ENCODE data around the gene GRIK4.

The GRIK4 gene

GRCh38 chr11:120681434-120682331 is 170.1 kb downstream of the GRIK4 start:
- DNase-seq, result no peak

GRCh38 chr11:120682332-120682649 is 170.7 kb downstream of the GRIK4 start:
- no peak for DNase-seq

GRCh38 chr11:120682866-120683265 is 171.3 kb downstream of the GRIK4 start:
- DNase-seq, result no peak

- DNase-seq, result no peak
Measured at GRCh38 chr11:120686516-120686915, 175.0 kb downstream of the GRIK4 start.

GRCh38 chr11:120688163-120688562 is 176.6 kb downstream of the GRIK4 start:
- no peak for DNase-seq

- DNase-seq, result no peak
Measured at GRCh38 chr11:120689596-120690275, 178.2 kb downstream of the GRIK4 start.

- no peak for DNase-seq
Measured at GRCh38 chr11:120690406-120690805, 178.9 kb downstream of the GRIK4 start.

- DNase-seq, result no peak
Measured at GRCh38 chr11:120694726-120695125, 183.2 kb downstream of the GRIK4 start.

GRCh38 chr11:120695426-120695825 is 183.9 kb downstream of the GRIK4 start:
- no peak for DNase-seq

GRCh38 chr11:120695939-120696338 is 184.4 kb downstream of the GRIK4 start:
- DNase-seq, result no peak

- no peak for DNase-seq
Measured at GRCh38 chr11:120696597-120697218, 185.2 kb downstream of the GRIK4 start.

GRCh38 chr11:120698918-120699317 is 187.4 kb downstream of the GRIK4 start:
- DNase-seq, result no peak

GRCh38 chr11:120702656-120703055 is 191.1 kb downstream of the GRIK4 start:
- no peak for DNase-seq

GRCh38 chr11:120703358-120704152 is 192.0 kb downstream of the GRIK4 start:
- no peak for DNase-seq

GRCh38 chr11:120704256-120704750 is 192.8 kb downstream of the GRIK4 start:
- DNase-seq, result no peak

GRCh38 chr11:120706257-120706656 is 194.7 kb downstream of the GRIK4 start:
- no peak for DNase-seq

- no peak for DNase-seq
Measured at GRCh38 chr11:120707098-120707497, 195.6 kb downstream of the GRIK4 start.

- no peak for DNase-seq
Measured at GRCh38 chr11:120707663-120708062, 196.1 kb downstream of the GRIK4 start.

- DNase-seq, result no peak
Measured at GRCh38 chr11:120708511-120709183, 197.1 kb downstream of the GRIK4 start.

- DNase-seq, result no peak
Measured at GRCh38 chr11:120709808-120710207, 198.3 kb downstream of the GRIK4 start.

GRCh38 chr11:120710354-120711131 is 199.0 kb downstream of the GRIK4 start:
- DNase-seq, result no peak

All from NCI-H526 treated with DMSO at 0.1 percent for 48 hours (cell line).